Karpas-422 (cell line): ENCODE results near the gene HBQ1. TPM values are rescaled to one million over a fixed set of nuclear protein-coding genes. Genes with fewer than 3 reads are reported as not detected.
A peak's percentile ranks its signal among the peaks of the same experiment; 100 is the strongest.

Source experiments
- DNase-seq: peaks from one replicate; pipeline ENCODE4 v3.0.0-alpha.2; 2015
- H2AFZ ChIP-seq: fragments of 200-600 bp; sonication (generic); 2 replicates; pipeline ENCODE4 v1.6.1; 2014; ENCODE audit warnings: antibody characterized with exemption, low read length, mixed read lengths
- H3K27ac ChIP-seq: fragments of 200-600 bp; sonication (generic); 2 replicates; pipeline ENCODE4 v1.5.1; 2014; ENCODE audit warnings: mild to moderate bottlenecking, low read length, moderate library complexity
- H3K27me3 ChIP-seq: fragments of 200-600 bp; sonication (generic); 2 replicates; pipeline ENCODE4 v1.6.1; 2014; ENCODE audit warnings: low read length, mixed read lengths
- H3K36me3 ChIP-seq: fragments of 200-600 bp; sonication (generic); 2 replicates; pipeline ENCODE4 v1.6.1; 2014; ENCODE audit warnings: low read length, mixed read lengths; ENCODE audit not compliant: insufficient read depth
- H3K4me1 ChIP-seq: fragments of 200-600 bp; sonication (generic); 2 replicates; pipeline ENCODE4 v1.6.1; 2014; ENCODE audit warnings: mild to moderate bottlenecking, low read length, mixed read lengths
- H3K4me2 ChIP-seq: fragments of 200-600 bp; sonication (generic); 2 replicates; pipeline ENCODE4 v1.6.1; 2014; ENCODE audit warnings: low read length, low read depth, mild to moderate bottlenecking; ENCODE audit not compliant: poor library complexity, severe bottlenecking
- H3K4me3 ChIP-seq: fragments of 200-600 bp; sonication (generic); 2 replicates; pipeline ENCODE4 v1.5.1; 2014; ENCODE audit warnings: mild to moderate bottlenecking, antibody characterized with exemption, low read length, mixed read lengths
- H3K79me2 ChIP-seq: fragments of 200-600 bp; sonication (generic); 2 replicates; pipeline ENCODE4 v1.6.1; 2014; ENCODE audit warnings: mild to moderate bottlenecking, low read length, mixed read lengths
- H3K9ac ChIP-seq: fragments of 200-600 bp; sonication (generic); 2 replicates; pipeline ENCODE4 v1.6.0; 2014; ENCODE audit warnings: low read length
- H3K9me2 ChIP-seq: fragments of 200-600 bp; sonication (generic), shearing (Covaris generic); replicated peaks from 2 replicates; pipeline ENCODE4 v1.6.0; 2014; ENCODE audit warnings: mild to moderate bottlenecking, low read length, moderate library complexity; ENCODE audit not compliant: insufficient read depth
- H3K9me3 ChIP-seq: fragments of 300-700, 200-600 bp; sonication (generic); 2 replicates; pipeline ENCODE4 v1.6.1; 2014; ENCODE audit warnings: low read length, mixed read lengths
- H4K20me1 ChIP-seq: fragments of 200-600 bp; sonication (generic); 2 replicates; pipeline ENCODE4 v1.6.1; 2014; ENCODE audit warnings: mild to moderate bottlenecking, antibody characterized with exemption, low read length, low read depth; ENCODE audit not compliant: insufficient read depth
- total RNA-seq: library from RNA; depleted of rRNA; stranded (reverse); fragments of >200 nt; shearing (Covaris generic); gene quantifications from 2 replicates; pipeline ENCODE4 v1.2.3, GENCODE V29; 2014; ENCODE audit warnings: low replicate concordance

HBQ1 gene
- total RNA-seq, 1 experiment from 2014 or later = not detected

DNA sequence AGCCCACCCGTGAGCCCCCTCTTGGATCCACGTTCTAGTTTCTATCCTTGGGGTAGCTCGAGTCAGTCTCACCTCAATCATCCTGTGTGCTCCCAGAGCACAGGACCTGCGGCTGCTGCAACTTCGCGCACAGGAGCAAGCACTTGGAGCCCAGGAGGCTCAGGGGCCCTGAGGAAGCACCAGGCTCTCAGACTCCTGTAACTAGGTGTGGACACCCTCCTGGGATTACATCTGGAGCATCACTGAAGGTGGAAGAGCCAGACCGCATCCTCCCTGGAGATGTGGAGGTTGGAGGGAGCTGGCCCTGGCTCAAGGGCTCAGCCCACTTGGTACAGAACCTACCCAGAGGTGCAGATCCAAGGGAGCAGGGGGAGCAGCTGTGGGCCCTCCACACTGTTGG is 2.7 kb downstream of the HBQ1 start:
- Histone ChIP-seq H2AFZ (no peak overlapping the region), H3K27me3 (no peaks in the 10 kb centered on the region)
- DNase-seq = no peak

GRCh38 chr16:185213-185612 is 5.0 kb downstream of the HBQ1 start:
- no peaks in the 10 kb centered on the region for H4K20me1 ChIP-seq
- H3K9me2 ChIP-seq = no peaks in the 10 kb centered on the region
- H3K27ac ChIP-seq = no peak overlapping the region
- no peak for DNase-seq
- peaks cover 2% of the 10 kb centered on the region; the same call in 1 of the 2 replicates for H3K4me1 ChIP-seq
- H3K9ac ChIP-seq = no peak overlapping the region
- no peak overlapping the region for H2AFZ ChIP-seq
- H3K4me3 ChIP-seq = no peak overlapping the region
- H3K4me2 ChIP-seq = no peak overlapping the region
- no peaks in the 10 kb centered on the region for H3K27me3 ChIP-seq
- no peaks in the 10 kb centered on the region for H3K9me3 ChIP-seq
- peaks cover 15% of the 10 kb centered on the region; the same call in 1 of the 2 replicates for H3K36me3 ChIP-seq
- H3K79me2 ChIP-seq = no peaks in the 10 kb centered on the region

More for the DNA sequence above, 2.7 kb downstream of the HBQ1 start:
- H3K4me3 ChIP-seq = no peak overlapping the region
- H3K36me3 ChIP-seq = 0 out of 2 replicates have a peak, but pooled peaks cover 4% of the 10 kb centered on the region
- no peak overlapping the region for H3K9ac ChIP-seq
- peaks cover 2% of the 10 kb centered on the region; the same call in 1 of the 2 replicates for H3K4me1 ChIP-seq
- H3K9me3 ChIP-seq = no peaks in the 10 kb centered on the region
- no peaks in the 10 kb centered on the region for H3K9me2 ChIP-seq
- H3K27ac ChIP-seq = no peak overlapping the region
- peaks cover 4% of the 10 kb centered on the region; the same call in 1 of the 2 replicates for H4K20me1 ChIP-seq
- H3K4me2 ChIP-seq = no peak overlapping the region
- H3K79me2 ChIP-seq = no peaks in the 10 kb centered on the region

- H3K27ac ChIP-seq = no peak overlapping the region
- no peaks in the 10 kb centered on the region for H3K27me3 ChIP-seq
- DNase-seq = no peak
- no peaks in the 10 kb centered on the region for H3K9me3 ChIP-seq
- H3K4me2 ChIP-seq = no peak overlapping the region
- no peaks in the 10 kb centered on the region for H3K9me2 ChIP-seq
- H3K9ac ChIP-seq = no peak overlapping the region
- H3K4me3 ChIP-seq = no peak overlapping the region
- no peak overlapping the region for H2AFZ ChIP-seq
- no peaks in the 10 kb centered on the region for H4K20me1 ChIP-seq
- H3K79me2 ChIP-seq = no peaks in the 10 kb centered on the region
- H3K36me3 ChIP-seq = peaks cover 15% of the 10 kb centered on the region; the same call in 1 of the 2 replicates
- H3K4me1 ChIP-seq = peaks cover 2% of the 10 kb centered on the region; the same call in 1 of the 2 replicates
Observed at GRCh38 chr16:185691-186090, 5.4 kb downstream of the HBQ1 start.

- H3K4me2 ChIP-seq = no peak overlapping the region
- no peaks in the 10 kb centered on the region for H4K20me1 ChIP-seq
- H3K4me3 ChIP-seq = no peak overlapping the region
- H3K9me2 ChIP-seq = no peaks in the 10 kb centered on the region
- H3K36me3 ChIP-seq = peaks cover 25% of the 10 kb centered on the region; the same call in 1 of the 2 replicates
- no peaks in the 10 kb centered on the region for H3K27me3 ChIP-seq
- H3K4me1 ChIP-seq = no peaks in the 10 kb centered on the region
- no peaks in the 10 kb centered on the region for H3K79me2 ChIP-seq
- H2AFZ ChIP-seq = no peak overlapping the region
- no peaks in the 10 kb centered on the region for H3K9me3 ChIP-seq
- no peak overlapping the region for H3K9ac ChIP-seq
- DNase-seq = no peak
- H3K27ac ChIP-seq = no peak overlapping the region
Observed at GRCh38 chr16:187330-187729, 7.1 kb downstream of the HBQ1 start.

GRCh38 chr16:188674-189073 is 8.4 kb downstream of the HBQ1 start:
- DNase-seq = peak; percentile 65
- H3K9ac ChIP-seq = no peak overlapping the region
- H3K27ac ChIP-seq = no peak overlapping the region
- no peak overlapping the region for H2AFZ ChIP-seq
- H3K9me3 ChIP-seq = no peaks in the 10 kb centered on the region
- H3K4me3 ChIP-seq = no peak overlapping the region
- no peak overlapping the region for H3K4me2 ChIP-seq
- H4K20me1 ChIP-seq = no peaks in the 10 kb centered on the region
- H3K27me3 ChIP-seq = no peaks in the 10 kb centered on the region
- H3K36me3 ChIP-seq = peaks cover 30% of the 10 kb centered on the region; the same call in 1 of the 2 replicates
- no peaks in the 10 kb centered on the region for H3K4me1 ChIP-seq
- no peaks in the 10 kb centered on the region for H3K79me2 ChIP-seq
- no peaks in the 10 kb centered on the region for H3K9me2 ChIP-seq

DNA sequence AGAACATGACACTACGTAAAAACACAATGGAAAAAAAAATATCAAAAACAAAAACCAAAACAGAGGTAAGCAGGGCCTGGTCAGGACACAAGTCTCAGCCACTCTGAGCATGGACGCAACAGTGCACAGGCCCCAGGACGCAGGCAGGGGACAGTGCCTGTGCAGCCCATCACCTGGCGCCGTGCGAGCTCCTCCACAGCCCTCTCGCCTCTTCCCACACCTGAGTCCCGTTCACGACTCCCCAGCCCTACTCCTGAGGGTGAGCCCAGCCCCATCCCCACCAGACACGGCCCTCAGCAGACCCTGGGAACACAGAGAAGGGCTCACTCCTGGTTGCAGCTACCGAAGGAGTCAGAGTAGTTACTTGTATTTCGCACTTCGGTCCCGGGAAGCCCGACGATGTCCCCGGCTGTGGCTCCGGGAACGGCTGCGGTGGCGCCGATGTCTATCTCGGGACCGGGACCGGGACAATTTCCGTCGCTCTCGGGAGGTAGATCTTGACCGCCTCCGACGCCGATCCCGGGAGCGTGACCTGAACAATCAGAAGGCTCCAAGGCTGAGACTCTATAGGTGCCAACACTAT is 9.4 kb downstream of the HBQ1 start:
- Histone ChIP-seq H3K9me3 (no peaks in the 10 kb centered on the region), H3K4me3 (no peak overlapping the region), H4K20me1 (no peaks in the 10 kb centered on the region), H3K79me2 (no peaks in the 10 kb centered on the region), H3K4me2 (no peak overlapping the region), H3K9me2 (no peaks in the 10 kb centered on the region), H3K27me3 (no peaks in the 10 kb centered on the region), H3K36me3 (peaks cover 36% of the 10 kb centered on the region; the same call in 1 of the 2 replicates), H3K4me1 (no peaks in the 10 kb centered on the region), H3K27ac (no peak overlapping the region), H2AFZ (no peak overlapping the region), H3K9ac (no peak overlapping the region)
- DNase-seq = no peak

DNA sequence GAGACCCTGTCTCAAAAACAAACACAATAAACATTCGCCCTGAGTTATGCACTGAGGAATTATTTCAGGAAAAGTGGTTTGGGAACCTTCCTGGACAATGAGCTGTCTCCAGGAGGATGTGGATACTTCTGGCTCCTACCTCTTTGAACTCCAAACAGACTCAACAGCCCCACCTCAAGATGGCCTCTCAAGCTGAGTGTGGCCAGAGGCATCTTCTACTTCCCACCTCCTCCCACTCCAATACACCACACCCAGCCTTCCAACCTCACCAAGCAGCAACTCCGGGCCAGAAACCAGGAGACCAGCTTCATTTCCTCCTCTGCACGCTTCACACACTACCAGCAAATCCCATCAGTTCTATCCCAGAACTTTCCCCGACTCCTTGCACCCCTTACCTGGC is 11.6 kb downstream of the HBQ1 start:
- Histone ChIP-seq H3K27ac (no peak overlapping the region), H2AFZ (no peak overlapping the region), H3K36me3 (peaks cover 41% of the 10 kb centered on the region; the same call in 1 of the 2 replicates), H3K4me3 (no peak overlapping the region), H3K27me3 (no peaks in the 10 kb centered on the region), H3K9me2 (no peaks in the 10 kb centered on the region), H3K9ac (no peak overlapping the region), H3K4me2 (no peak overlapping the region), H4K20me1 (no peaks in the 10 kb centered on the region), H3K4me1 (no peaks in the 10 kb centered on the region), H3K9me3 (no peaks in the 10 kb centered on the region), H3K79me2 (no peaks in the 10 kb centered on the region)
- DNase-seq = no peak

- H3K9me3 ChIP-seq = no peaks in the 10 kb centered on the region
- H3K27me3 ChIP-seq = no peaks in the 10 kb centered on the region
- H3K27ac ChIP-seq = no peak overlapping the region
- peaks cover 43% of the 10 kb centered on the region for H3K36me3 ChIP-seq
- no peak overlapping the region for H3K4me3 ChIP-seq
- H3K9me2 ChIP-seq = no peaks in the 10 kb centered on the region
- H3K9ac ChIP-seq = no peak overlapping the region
- no peak for DNase-seq
- H2AFZ ChIP-seq = no peak overlapping the region
- 0 out of 2 replicates have a peak, but pooled peaks cover 3% of the 10 kb centered on the region for H4K20me1 ChIP-seq
- H3K4me2 ChIP-seq = no peak overlapping the region
- H3K4me1 ChIP-seq = no peaks in the 10 kb centered on the region
- H3K79me2 ChIP-seq = no peaks in the 10 kb centered on the region
Observed at GRCh38 chr16:192686-193085, 12.4 kb downstream of the HBQ1 start.
